H1 (cell line): ENCODE results near the gene KCNQ1. TPM values are rescaled to one million over a fixed set of nuclear protein-coding genes. Genes with fewer than 3 reads are reported as not detected.

Experiments used
- CTBP2 ChIP-seq: IDR thresholded peaks from 2 replicates; pipeline ENCODE4 v1.7.0; 2011; ENCODE audit warnings: borderline replicate concordance, mild to moderate bottlenecking, moderate library complexity, mixed read lengths, low read length; ENCODE audit not compliant: insufficient read depth, insufficient read length
- GTF2F1 ChIP-seq: IDR thresholded peaks from 2 replicates; pipeline ENCODE4 v1.6.1; 2012; ENCODE audit warnings: low read depth, low read length, improper control_type of control experiment, borderline replicate concordance
- RBBP5 ChIP-seq: IDR thresholded peaks from 2 replicates; pipeline ENCODE4 v1.7.1; 2012; ENCODE audit warnings: low read depth, mild to moderate bottlenecking, inconsistent platforms, low read length, moderate library complexity, borderline replicate concordance
- SAP30 ChIP-seq: fragments of 300-600 bp; sonication (generic); IDR thresholded peaks from 2 replicates; pipeline ENCODE4 v1.7.1; 2012; ENCODE audit warnings: low read length, moderate library complexity, mild to moderate bottlenecking, inconsistent platforms; ENCODE audit not compliant: insufficient read depth, insufficient replicate concordance
- SP1 ChIP-seq: IDR thresholded peaks from 2 replicates; pipeline ENCODE4 v1.6.1; 2011; ENCODE audit warnings: low read depth, low read length
- ZNF274 ChIP-seq: IDR thresholded peaks from 2 replicates; pipeline ENCODE4 v1.7.0; 2012; ENCODE audit warnings: low read length, borderline replicate concordance; ENCODE audit errors: extremely low read depth
- polyA plus RNA-seq, 7 experiments: library from polyadenylated mRNA; depleted of rRNA in 3 of 7; stranded (reverse) in 5 of 7; unstranded in 2 of 7; fragments of >200 nt in 5 of 7; fragments of 200-250 nt in 2 of 7; gene quantifications; 1 replicate in 5 of 7; 2 replicates in 1 of 7; 4 replicates in 1 of 7; pipeline versions ENCODE4 v1.2.1 to v1.2.3, GENCODE V29; 2011 to 2013; ENCODE audit warnings: missing spikeins in 2 of 7, mixed read lengths in 2 of 7
- total RNA-seq: library from RNA; stranded (reverse); fragmentation: NEBNext Ultra II Directional; extraction: Animal tissue kit (Norgen Biotek cat#: 25700); gene quantifications from 2 replicates; pipeline ENCODE4 v1.2.1, GENCODE V29; 2021

Gene KCNQ1
- total and polyA plus RNA-seq, 2 of the 8 experiments (the other 6 are each of a cell fraction or from before 2014, with no cell fraction given), result 1.9 to 2.0 TPM

GRCh38 chr11:2779981-2780849, 335.4 kb downstream of the KCNQ1 start (continued):
- TF ChIP-seq CTBP2 (no peak), ZNF274 (no peak), GTF2F1 (no peak), RBBP5 (no peak), SAP30 (no peak), SP1 (no peak)
